H1 (cell line): ENCODE data around the gene CLCN3. TPM values are rescaled to one million over a fixed set of nuclear protein-coding genes. Genes with fewer than 3 reads are reported as not detected.

Experiments
- BRCA1 ChIP-seq: IDR thresholded peaks from 2 replicates; pipeline ENCODE4 v1.6.1; 2012; ENCODE audit warnings: low read depth, low read length, improper control_type of control experiment
- EZH2 ChIP-seq: fragments of 200-600 bp; sonication (generic); IDR thresholded peaks from 2 replicates; pipeline ENCODE4 v1.7.1; 2012; ENCODE audit warnings: low read depth, mild to moderate bottlenecking, moderate library complexity, low read length, inconsistent platforms; ENCODE audit not compliant: severe bottlenecking
- JUN ChIP-seq: IDR thresholded peaks from 2 replicates; pipeline ENCODE4 v1.6.1; 2011; ENCODE audit warnings: low read depth, mild to moderate bottlenecking, improper control_type of control experiment, low read length
- SIX5 ChIP-seq: IDR thresholded peaks from 2 replicates; pipeline ENCODE4 v1.6.1; 2011; ENCODE audit warnings: mild to moderate bottlenecking, low read depth, low read length
- SP2 ChIP-seq: IDR thresholded peaks from 2 replicates; pipeline ENCODE4 v1.6.1; 2012; ENCODE audit warnings: mild to moderate bottlenecking, low read length, inconsistent platforms
- TEAD4 ChIP-seq: IDR thresholded peaks from 2 replicates; pipeline ENCODE4 v1.6.1; 2012; ENCODE audit warnings: low read depth, low read length, inconsistent platforms, mixed read lengths
- polyA plus RNA-seq, 7 experiments: library from polyadenylated mRNA; depleted of rRNA in 3 of 7; stranded (reverse) in 5 of 7; unstranded in 2 of 7; fragments of >200 nt in 5 of 7; fragments of 200-250 nt in 2 of 7; gene quantifications; 1 replicate in 5 of 7; 2 replicates in 1 of 7; 4 replicates in 1 of 7; pipeline versions ENCODE4 v1.2.1 to v1.2.3, GENCODE V29; 2011 to 2013; ENCODE audit warnings: missing spikeins in 2 of 7, mixed read lengths in 2 of 7
- total RNA-seq: library from RNA; stranded (reverse); fragmentation: NEBNext Ultra II Directional; extraction: Animal tissue kit (Norgen Biotek cat#: 25700); gene quantifications from 2 replicates; pipeline ENCODE4 v1.2.1, GENCODE V29; 2021

Gene CLCN3
- total and polyA plus RNA-seq, 2 of the 8 experiments (the other 6 are each of a cell fraction or from before 2014, with no cell fraction given), result 8.8 to 32.8 TPM

DNA sequence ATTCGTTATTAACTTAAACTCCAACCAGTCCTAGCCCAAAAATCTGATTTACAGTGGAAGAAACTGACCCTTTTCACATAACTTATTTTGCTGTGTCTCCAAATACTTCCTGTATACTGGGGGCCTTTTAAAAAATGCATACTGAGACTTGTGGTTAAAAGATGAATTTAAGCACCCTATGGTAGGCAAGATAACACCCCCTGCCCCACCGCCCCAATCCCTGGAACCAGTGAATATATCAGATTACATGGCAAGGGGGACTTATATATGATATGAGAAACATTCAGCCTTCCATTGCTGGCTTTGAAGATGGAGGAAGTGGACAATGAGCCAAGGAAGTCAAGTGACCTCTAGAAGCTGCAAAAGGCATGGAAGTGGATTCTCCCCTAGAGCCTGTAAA is 3.1 kb upstream of the CLCN3 start (continued):
- TF ChIP-seq SIX5, result no peak
- TF ChIP-seq SP2, result no peak
- no peak for TF ChIP-seq BRCA1
- no peak for TF ChIP-seq EZH2
- no peak for TF ChIP-seq TEAD4
- TF ChIP-seq JUN, result no peak
